CD4-positive, alpha-beta T cell treated with Interleukin-4 for 4 hours (primary cell): ENCODE measurements around the gene EIF4H.
"Not testable (repeated sequence)": the region's sequence is repeated elsewhere in the genome, so short reads cannot be mapped to it uniquely, and the experiment has no call there.

Experiments used
- DNase-seq: peaks from one replicate; pipeline ENCODE4 v3.0.0-alpha.2; 2020

Gene EIF4H

GRCh38 chr7:74176555-74176954 lies 2.4 kb downstream of the EIF4H start:
- DNase-seq: no peak

- no peak for DNase-seq
Measured at GRCh38 chr7:74178632-74179031, 4.5 kb downstream of the EIF4H start.

GRCh38 chr7:74179935-74180604 lies 5.9 kb downstream of the EIF4H start:
- no peak for DNase-seq

- DNase-seq: no peak
Measured at GRCh38 chr7:74180866-74181265, 6.7 kb downstream of the EIF4H start.

- DNase-seq: no peak
Measured at GRCh38 chr7:74181821-74182220, 7.7 kb downstream of the EIF4H start.

GRCh38 chr7:74182453-74183090 lies 8.4 kb downstream of the EIF4H start:
- DNase-seq: no peak

GRCh38 chr7:74183142-74183541 lies 9.0 kb downstream of the EIF4H start:
- DNase-seq: no peak

- DNase-seq: peak; percentile 54
Measured at GRCh38 chr7:74183653-74184450, 9.7 kb downstream of the EIF4H start.

- DNase-seq: no peak
Measured at GRCh38 chr7:74185016-74185415, 10.9 kb downstream of the EIF4H start.

- no peak for DNase-seq
Measured at GRCh38 chr7:74185636-74186035, 11.5 kb downstream of the EIF4H start.

GRCh38 chr7:74187915-74188675 lies 13.9 kb downstream of the EIF4H start:
- DNase-seq: no peak

- no peak for DNase-seq
Measured at GRCh38 chr7:74190259-74190658, 16.1 kb downstream of the EIF4H start.

- no peak for DNase-seq
Measured at GRCh38 chr7:74191231-74191630, 17.1 kb downstream of the EIF4H start.

GRCh38 chr7:74193054-74193453 lies 18.9 kb downstream of the EIF4H start:
- DNase-seq: no peak

GRCh38 chr7:74193913-74194312 lies 19.8 kb downstream of the EIF4H start:
- no peak for DNase-seq

- no peak for DNase-seq
Measured at GRCh38 chr7:74194686-74195085, 20.5 kb downstream of the EIF4H start.

GRCh38 chr7:74195139-74195860 lies 21.1 kb downstream of the EIF4H start:
- not testable (repeated sequence) for DNase-seq

GRCh38 chr7:74195968-74196654 lies 22.0 kb downstream of the EIF4H start:
- not testable (repeated sequence) for DNase-seq

- DNase-seq: no peak
Measured at GRCh38 chr7:74197449-74198124, 23.4 kb downstream of the EIF4H start.

- DNase-seq: no peak
Measured at GRCh38 chr7:74199551-74200355, 25.6 kb downstream of the EIF4H start.
